ENCODE measurements around the gene SVBP. TPM values are rescaled to one million over a fixed set of nuclear protein-coding genes. Genes with fewer than 3 reads are reported as not detected.

Gene SVBP
- total RNA-seq, 1 donor from 2014 or later = 47.5 TPM

- TF ChIP-seq, protein P1, sequence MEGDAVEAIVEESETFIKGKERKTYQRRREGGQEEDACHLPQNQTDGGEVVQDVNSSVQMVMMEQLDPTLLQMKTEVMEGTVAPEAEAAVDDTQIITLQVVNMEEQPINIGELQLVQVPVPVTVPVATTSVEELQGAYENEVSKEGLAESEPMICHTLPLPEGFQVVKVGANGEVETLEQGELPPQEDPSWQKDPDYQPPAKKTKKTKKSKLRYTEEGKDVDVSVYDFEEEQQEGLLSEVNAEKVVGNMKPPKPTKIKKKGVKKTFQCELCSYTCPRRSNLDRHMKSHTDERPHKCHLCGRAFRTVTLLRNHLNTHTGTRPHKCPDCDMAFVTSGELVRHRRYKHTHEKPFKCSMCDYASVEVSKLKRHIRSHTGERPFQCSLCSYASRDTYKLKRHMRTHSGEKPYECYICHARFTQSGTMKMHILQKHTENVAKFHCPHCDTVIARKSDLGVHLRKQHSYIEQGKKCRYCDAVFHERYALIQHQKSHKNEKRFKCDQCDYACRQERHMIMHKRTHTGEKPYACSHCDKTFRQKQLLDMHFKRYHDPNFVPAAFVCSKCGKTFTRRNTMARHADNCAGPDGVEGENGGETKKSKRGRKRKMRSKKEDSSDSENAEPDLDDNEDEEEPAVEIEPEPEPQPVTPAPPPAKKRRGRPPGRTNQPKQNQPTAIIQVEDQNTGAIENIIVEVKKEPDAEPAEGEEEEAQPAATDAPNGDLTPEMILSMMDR (conservative IDR thresholded peaks at IDR 0.05; ENCODE audit: low read depth, low read length) = no peak
- DNase-seq (ENCODE audit: low read depth) = no peak
- no peak overlapping the region for H3K4me3 ChIP-seq (ENCODE audit: low read depth, low read length)
Measured at GRCh38 chr1:42806593-42806992, 10.6 kb downstream of the SVBP start.

DNA sequence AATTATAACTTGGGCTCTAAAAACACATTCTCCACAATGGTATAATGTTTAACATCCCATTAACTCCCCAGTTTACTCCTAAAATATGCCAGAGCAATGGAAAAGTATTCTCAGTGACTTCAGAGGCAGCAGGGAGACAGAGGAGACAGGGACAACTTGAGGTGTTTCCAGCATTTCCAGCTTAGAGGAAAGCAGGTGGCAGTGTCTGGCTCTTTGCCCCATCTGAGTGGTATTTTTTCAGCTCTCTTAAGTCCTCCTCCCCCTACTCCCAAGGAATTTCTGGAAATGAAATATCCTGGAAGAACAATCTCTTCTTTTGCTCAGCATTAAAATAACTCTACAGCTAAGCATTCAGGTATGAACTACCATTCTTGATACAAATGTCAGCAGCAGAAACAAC lies 11.0 kb downstream of the SVBP start:
- TF ChIP-seq, protein P1 (conservative IDR thresholded peaks at IDR 0.05; ENCODE audit: low read depth, low read length) = no peak
- no peak overlapping the region for H3K4me3 ChIP-seq (ENCODE audit: low read depth, low read length)

DNA sequence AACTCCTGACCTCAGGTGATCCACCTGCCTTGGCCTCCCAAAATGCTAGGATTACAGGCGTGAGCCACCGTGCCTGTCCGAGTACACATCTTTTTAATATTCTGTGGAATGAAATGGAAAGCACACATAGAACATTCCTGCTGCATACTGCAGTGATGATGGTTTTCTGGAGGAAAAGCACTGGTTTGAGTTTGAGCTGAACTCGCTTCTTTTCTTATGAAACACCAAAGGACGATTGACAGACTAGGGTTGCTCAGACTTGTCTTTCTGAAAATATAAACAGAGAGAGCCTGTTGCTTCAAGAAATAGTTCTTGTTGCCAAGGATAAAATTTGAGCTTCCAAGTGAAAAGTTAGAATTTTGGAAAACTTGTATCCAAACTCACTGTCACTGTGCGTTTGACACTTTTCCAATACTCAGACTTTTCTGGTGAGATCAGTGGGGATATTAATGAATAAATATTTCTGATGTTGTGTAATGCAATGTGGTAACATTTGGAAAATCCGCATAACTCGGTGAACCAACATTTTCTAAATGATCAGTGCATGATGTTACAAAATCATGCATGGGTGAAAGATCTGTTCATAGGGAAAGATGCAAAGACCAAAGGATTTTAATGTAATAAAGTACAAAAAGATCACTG lies 15.2 kb downstream of the SVBP start:
- TF ChIP-seq, protein P1 (conservative IDR thresholded peaks at IDR 0.05; ENCODE audit: low read depth, low read length) = no peak
- DNase-seq (ENCODE audit: low read depth) = no peak
- no peak overlapping the region for H3K4me3 ChIP-seq (ENCODE audit: low read depth, low read length)

More for the DNA sequence above, 11.0 kb downstream of the SVBP start:
- DNase-seq (ENCODE audit: low read depth) = no peak

DNA sequence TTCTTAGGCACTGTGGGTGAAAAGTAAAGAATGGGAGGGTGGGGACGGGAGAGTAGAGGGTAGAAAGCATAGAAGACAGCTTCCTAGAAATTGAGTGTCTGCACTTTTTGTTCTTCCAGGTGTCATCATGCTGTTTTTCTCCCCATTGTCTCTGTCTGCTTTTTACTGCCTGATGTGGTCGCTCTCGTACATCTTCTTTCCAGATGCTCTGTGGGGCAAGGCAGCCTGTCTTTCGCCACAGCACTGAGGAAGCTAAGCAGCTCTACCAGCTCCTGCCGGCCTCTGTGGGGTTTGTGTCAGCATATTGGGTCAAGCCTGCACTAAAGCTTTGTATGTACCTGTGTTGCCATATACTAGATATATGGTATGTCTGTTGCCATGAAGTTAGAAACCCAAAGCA lies 19.2 kb downstream of the SVBP start:
- TF ChIP-seq, protein P1 (conservative IDR thresholded peaks at IDR 0.05; ENCODE audit: low read depth, low read length) = no peak
- DNase-seq (ENCODE audit: low read depth) = no peak

GRCh38 chr1:42797414-42797813 lies 19.8 kb downstream of the SVBP start:
- TF ChIP-seq, protein P1 (conservative IDR thresholded peaks at IDR 0.05; ENCODE audit: low read depth, low read length) = no peak

More for the DNA sequence above, 19.2 kb downstream of the SVBP start:
- H3K4me3 ChIP-seq (ENCODE audit: low read depth, low read length) = no peak overlapping the region

DNA sequence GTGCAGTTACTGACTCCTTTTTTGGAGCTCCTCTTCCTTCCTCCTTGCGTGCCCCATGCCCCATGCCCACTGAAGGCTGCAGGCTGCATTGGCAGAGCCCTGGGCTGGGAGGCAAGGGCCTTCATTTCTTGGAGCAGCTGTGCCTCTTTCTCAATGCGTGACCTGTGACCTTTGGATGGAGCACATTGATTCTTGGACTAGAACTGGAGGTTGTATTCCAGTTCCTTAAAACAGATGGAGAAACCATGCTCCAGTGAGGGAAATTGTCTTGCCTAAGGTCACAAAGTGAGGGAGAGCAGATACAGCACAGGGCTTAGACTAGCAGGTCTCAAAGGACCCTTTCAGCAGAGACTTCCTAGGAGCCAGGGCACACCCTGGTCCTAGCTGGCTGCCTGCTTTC lies 23.4 kb downstream of the SVBP start:
- TF ChIP-seq, protein P1 (conservative IDR thresholded peaks at IDR 0.05; ENCODE audit: low read depth, low read length) = no peak
- DNase-seq (ENCODE audit: low read depth) = no peak
- H3K4me3 ChIP-seq (ENCODE audit: low read depth, low read length) = no peak overlapping the region

More at GRCh38 chr1:42797414-42797813, 19.8 kb downstream of the SVBP start:
- no peak for DNase-seq (ENCODE audit: low read depth)
- no peak overlapping the region for H3K4me3 ChIP-seq (ENCODE audit: low read depth, low read length)

DNA sequence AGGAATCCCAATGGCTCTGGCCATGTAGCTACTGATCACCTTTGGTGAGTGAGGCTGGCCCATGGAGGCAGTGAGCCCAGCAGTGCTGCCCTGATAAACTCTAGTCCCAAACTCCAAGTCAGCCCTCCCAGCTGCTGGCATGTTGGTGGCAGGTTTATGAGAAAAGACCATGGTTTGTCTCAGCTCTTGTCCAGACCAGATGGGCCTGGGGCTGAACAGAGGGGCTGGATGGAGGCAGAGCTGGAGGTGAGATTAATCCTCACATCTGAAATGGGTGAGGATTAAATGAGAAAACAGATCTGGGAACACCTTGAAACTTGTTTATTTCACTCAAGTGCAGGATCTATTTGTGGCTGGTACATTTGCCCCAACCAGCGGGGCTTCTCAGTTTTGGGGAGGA lies 29.2 kb downstream of the SVBP start:
- TF ChIP-seq, protein P1 (conservative IDR thresholded peaks at IDR 0.05; ENCODE audit: low read depth, low read length) = no peak
- DNase-seq (ENCODE audit: low read depth) = no peak
- no peak overlapping the region for H3K4me3 ChIP-seq (ENCODE audit: low read depth, low read length)
